ENCODE measurements around the gene IGSF9.

IGSF9 gene

DNA sequence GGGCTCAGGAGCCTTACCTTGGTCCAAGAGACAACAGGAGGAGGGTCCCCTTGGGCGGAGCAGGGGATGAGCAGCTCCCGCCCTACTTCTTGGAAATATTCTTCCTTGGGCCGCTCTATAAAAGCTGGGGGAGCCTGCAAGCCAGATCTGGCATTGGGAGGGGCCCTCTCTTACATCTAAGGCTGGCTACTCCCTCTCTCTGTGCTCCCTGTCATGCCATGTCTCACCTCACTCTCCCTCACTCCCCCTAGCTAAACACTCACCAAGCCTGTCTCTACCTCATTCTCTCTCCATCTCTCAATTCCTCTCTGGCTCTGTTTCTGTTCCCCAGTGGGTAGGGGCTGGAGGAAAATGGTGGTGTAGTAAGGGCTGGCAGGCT lies 13.6 kb downstream of the IGSF9 start:
- no peak for DNase-seq

DNA sequence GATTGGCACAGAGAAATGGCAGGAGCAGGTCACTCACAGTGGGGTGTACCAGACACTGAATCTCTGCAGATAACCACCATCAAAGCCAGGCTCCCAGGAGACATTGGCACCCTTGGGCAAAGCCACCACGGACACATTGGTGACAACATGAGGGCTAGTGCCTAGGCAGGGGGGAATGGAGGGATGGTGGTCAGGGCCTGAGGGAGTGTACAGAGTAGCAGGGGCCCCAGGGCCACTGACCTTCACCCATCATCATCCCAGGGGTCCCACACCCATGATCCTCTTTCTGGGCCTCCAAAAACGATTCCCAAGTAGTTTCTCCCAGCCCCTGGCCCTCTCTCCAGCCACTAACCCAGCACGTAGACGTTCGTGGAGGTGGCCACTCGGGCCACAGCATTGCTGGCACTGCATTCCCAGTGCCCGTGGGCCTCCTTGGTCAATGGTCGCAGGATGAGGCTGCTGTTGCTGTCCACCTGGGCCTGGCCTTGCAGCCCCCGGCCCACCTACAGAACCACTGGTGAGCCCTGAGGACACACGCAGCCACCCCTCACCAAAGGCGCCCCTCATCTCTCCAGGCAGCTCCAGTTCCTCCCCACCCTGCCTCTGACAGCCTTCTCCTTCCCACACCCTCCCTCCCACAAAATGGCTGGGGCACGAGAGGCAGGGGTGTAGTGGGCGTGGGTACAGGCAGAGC lies 14.2 kb downstream of the IGSF9 start:
- DNase-seq: no peak

- DNase-seq: no peak
These were observed 14.8 kb downstream of the IGSF9 start for GRCh38 chr1:159930634-159931033.

- DNase-seq: no peak
These were observed 15.2 kb downstream of the IGSF9 start for GRCh38 chr1:159930216-159930615.

DNA sequence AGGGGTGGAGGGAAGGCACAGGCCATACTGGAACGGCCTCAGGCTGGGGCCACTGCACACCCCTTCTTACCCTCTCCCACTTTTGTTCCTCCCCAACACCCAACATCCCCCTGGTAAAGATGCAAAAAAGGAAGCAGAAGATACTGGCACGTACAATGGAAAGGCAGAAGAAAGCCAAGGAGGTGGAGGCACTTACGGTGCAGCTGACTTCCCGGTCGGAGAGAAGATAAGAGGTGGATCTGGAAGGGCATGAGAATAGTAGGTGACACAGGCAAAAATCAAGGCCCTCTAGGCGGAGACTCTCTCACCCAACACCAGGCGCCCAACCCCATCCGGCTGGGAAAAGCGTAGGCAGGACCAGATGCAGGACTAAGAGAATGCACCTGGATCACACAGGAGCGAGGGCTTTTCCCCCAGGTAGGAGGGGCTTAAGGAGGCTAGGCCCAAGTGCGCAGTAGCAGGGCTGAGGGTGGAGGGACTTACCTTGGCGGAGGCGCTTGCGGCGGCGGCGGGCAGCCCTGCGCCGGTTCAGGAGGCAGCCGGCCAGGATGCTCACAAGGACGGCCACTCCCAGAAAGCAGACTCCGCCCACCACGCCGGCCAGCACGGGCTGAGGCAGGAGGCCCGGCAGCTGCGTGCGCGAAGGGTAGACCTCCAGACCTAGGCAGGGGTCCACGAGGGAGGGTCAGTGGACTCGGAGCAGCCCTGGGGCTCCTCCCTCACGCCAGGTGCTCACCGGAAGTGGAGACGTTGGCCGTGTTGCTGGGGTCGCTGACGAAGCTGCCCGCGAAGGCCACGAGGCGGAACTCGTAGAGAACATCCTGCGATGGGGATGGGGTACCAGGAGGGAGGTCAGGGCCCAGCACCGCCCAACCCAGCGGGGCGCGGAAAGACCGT lies 16.0 kb downstream of the IGSF9 start:
- no peak for DNase-seq

- no peak for DNase-seq
These were observed 16.8 kb downstream of the IGSF9 start for GRCh38 chr1:159928491-159929050.

GRCh38 chr1:159927849-159928431 lies 17.5 kb downstream of the IGSF9 start:
- DNase-seq: no peak

GRCh38 chr1:159927211-159927848 lies 18.1 kb downstream of the IGSF9 start:
- no peak for DNase-seq

DNA sequence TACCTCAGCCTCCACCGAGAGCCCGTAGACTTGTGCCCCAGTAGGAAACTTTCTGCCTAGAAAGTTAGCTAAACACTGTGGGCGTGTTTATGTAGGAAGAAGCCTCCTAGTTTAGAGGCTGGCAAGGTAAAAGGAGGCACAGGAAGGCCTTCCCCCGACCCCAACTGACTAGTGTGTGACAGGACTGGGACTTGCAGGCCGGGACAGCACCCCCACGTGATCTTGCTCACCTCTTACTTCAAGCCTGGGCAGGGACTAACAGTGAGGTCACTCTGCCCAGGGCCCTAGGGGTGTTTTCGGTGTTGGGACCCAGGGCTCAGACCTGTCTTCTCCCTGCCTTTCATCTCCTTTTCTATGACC lies 19.7 kb downstream of the IGSF9 start:
- peak; percentile 64 for DNase-seq

GRCh38 chr1:159924791-159925718 lies 20.4 kb downstream of the IGSF9 start, which contains the start of gene TAGLN2:
TSS of gene TAGLN2 (minus strand) at chr1:159925507. CDS start at chr1:159920509, 4,998 bp downstream.
- peak; percentile 89 for DNase-seq

GRCh38 chr1:159924025-159924790 lies 21.2 kb downstream of the IGSF9 start:
- peak; percentile 63 for DNase-seq

GRCh38 chr1:159923203-159924024 lies 22.0 kb downstream of the IGSF9 start:
- DNase-seq: peak; percentile 83

DNA sequence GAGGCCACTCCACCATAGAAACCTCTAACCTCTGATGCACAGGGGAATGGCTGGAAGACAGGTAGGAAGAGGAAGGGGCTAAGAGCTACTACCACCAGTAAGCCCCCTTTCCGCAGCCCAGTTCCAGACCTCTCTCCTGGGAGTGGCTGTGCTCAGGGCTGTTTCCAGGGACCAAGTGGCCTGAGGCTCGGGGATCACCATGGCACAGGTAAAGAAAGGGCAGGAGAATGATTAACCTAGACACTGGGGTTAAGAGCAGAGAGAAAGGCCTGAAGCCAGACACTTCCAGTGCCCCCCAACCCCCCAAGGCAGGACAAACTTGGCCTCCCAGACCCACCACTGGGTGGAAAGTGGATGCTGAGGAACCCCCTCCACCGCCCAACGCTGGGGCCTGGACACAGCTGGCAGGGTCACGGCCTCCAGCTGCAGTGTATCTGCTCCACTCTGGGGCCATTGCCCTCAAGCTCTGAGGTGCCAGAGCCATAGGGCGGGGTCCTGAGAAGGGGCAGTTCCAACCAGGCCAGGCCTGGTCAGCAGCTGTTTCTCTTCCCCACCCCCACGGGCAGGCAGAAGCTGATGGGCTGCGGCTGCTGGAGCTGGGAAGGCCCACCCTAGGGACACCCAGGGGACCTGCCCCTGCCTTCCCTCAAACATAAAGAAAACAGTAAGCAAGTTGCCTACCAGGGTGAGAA lies 22.8 kb downstream of the IGSF9 start:
- DNase-seq: no peak

DNA sequence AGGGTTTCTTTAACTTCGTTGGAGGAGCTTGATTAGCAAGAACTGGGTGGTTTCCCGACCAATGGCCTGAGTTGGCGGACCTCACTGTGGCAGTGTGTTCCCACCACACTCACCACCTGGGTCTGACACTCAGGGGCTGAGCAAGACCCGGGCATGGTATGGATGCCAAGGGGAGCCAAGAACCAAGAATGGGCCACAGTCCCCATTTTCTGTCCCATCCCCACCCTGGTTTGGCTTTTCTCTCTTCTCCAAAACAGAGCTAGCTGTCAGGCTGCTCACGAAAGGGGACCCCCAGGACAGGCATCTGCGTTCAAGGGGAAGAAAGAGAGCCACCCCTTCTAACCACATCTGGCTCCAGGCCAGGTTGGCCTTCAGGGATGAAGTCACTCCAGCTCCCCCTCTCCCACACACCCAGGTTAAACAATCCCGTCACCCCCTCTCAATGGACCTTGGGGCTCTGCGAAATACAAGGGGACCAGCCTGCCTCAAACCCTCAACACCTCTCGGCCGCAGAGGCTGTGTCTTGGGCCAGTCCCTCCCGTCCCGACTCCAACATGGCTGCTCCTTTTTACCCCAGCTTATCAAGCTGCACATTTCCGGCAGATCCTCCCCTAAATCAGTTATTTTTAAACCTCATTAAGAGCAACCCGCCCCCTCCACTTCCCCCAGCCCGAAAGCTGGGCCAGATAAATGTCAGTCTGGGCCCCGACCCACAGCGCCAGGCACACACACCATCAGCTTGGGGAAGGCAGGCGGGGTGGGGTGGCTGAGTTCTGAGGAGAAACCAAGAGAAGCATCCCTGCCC lies 23.5 kb downstream of the IGSF9 start:
- DNase-seq: no peak

- no peak for DNase-seq
These were observed 24.2 kb downstream of the IGSF9 start for GRCh38 chr1:159921251-159921650.

- DNase-seq: no peak
These were observed 24.8 kb downstream of the IGSF9 start for GRCh38 chr1:159920651-159921050.

GRCh38 chr1:159920202-159920601 lies 25.2 kb downstream of the IGSF9 start:
- DNase-seq: no peak

- DNase-seq: no peak
These were observed 26.1 kb downstream of the IGSF9 start for GRCh38 chr1:159919236-159919865.
